ENCODE data around the gene CORO1A.
"Not testable (repeated sequence)": the region's sequence is repeated elsewhere in the genome, so short reads cannot be mapped to it uniquely, and the experiment has no call there.

Gene CORO1A

DNA sequence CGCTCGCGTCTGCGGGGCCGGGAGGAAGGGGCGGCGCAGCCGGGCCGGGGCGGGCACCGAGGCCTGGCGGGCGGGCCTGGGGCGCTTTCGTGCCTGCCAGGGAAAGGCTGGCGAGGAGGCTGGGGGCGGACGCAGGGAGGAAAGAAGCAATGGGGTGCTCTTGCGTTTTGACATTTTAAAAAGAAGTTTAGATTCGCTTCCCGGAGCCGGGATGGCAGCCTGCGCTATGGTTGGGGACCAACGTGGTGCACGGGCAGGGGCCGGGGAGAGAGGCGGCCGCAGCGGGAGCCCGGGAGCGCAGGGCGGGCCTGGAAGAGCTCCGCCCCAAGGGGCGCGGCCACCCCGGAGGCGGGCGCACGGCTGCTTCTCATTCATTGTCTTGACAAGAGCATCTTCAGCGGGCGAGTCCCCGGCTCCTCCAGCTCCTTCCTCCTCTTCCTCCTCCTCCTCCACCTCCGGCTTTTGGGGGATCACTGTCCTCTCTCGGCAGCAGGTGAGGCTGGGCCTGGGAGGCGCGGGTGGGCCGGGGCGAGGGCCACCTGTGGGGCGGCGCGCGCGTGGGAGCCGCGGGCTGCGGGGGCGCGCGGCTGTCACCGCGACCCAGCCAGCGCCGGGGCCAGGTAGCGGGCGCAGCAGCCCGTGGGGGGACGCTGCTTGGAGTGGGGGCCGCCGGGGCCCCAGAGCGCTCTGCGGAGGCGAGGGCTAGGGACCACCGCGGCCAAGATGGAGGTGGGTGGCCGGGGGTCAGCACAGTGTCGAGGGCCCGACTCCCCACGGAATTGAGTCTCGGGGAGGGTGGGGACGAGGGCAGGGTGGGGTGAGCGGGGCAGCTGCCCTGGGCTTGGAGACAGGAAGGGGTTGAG lies at the start of gene CORO1A:
Gene CORO1A, plus strand, starts transcription at position 370 of the 863 bp plus-strand sequence. CDS start 1,608 bp downstream, outside the sequence.
- DNase-seq = peak; percentile 91

DNA sequence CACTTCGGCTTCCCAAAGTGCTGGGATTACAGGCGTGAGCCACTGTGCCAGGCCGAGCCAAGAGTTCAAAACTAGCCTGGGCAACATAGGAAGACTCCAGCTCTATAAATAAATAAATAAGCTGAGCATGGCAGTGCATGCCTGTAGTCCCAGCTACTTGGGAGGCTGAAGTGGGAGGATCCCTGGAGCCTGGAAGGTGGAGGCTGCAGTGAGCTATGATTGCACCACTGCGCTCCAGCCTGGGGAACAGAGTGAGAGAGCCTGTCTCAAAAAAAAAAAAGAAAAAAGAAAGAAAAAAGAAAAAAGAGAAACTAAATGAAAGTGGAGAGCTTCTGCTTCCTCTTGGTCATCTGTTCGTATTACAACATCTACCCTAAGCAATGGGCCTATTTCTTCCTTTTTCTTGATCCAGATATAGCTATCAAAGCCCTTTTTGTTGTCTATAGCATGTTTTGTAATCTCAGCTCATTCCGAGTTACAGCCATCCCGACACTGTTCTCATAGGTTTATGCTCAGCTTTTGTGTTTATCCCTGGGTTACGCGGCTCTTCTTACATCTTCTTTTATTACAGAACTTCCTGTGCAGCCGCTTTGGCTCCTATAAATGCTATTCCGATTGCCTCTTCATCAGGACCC lies 46.3 kb upstream of the CORO1A start:
- DNase-seq = no peak

DNA sequence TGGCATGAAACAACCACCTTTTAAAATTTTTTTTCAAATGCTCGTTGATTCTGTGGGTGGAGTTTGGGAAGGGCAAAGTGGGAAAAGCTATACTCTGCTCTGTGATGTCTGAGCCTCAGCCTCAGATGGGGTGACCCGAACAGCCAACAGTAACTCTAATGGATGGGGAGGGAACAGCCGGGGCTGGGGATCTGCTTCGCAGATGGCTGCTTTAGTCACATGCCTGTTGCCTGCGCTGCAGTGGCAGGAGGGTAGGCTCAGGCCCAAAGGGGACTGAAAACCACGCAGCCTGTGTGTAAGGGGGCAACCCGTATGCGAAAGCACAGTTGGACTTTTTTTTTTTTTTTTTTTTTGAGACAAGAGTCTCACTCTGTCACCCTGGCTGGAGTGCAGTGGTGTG lies 45.5 kb upstream of the CORO1A start:
- no peak for DNase-seq

DNA sequence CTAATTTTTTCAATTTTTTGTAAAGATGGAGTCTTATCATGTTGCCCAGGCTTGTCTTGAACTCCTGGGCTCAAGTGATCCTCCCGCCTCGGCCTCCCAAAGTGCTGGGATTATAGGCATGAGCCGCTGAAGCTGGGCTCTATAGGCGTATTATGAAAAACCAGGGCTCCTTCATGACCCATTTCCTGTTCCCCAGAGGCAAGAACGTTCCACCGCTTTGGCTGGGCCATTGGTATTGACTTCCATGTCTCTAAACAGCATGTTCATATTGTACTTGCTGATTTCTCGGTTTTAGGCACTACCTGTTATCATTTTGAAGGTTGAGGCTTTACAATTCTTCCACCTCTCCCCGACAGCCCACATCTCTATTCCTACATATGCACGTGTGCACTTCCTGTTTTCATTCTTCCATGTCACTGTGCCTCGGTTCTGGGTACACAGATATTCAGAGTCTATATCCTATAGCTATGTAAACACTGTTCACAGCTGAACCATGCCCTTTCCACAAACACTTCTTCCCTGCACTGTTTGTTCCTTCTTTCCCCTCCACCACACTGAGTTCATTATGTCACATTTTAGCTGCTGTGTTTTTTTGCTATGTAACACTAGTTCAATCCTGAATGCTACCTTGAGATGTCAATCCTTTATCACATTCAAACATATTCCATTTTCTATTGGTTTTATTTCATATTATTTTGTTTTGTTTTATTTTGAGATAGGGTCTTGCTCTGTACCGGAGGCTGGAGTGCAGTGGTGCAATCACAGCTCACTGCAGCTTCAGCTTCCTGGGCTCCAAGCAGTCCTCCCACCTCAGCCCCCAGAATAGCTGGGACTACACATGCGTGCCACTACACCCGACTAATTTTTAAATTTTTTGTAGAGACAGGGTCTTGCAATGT lies 43.6 kb upstream of the CORO1A start:
- DNase-seq = no peak

DNA sequence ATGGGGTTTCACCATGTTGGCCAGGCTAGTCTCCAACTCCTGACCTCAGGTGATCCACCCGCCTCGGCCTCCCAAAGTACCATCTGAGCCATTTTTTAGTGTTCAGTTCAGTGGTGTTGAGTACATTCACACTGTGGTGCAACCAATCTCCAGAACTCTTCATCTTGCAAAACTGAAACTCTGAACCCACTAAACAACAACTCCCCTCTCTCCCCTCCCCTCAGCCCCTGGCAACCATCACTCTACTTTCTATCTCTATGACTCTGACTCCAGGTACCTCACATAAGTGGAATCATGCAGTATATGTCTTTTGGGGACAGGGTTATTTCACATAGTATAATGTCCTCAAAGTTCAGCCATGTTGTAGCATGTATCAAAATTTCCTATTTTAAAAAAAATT lies 41.7 kb upstream of the CORO1A start:
- DNase-seq = no peak

DNA sequence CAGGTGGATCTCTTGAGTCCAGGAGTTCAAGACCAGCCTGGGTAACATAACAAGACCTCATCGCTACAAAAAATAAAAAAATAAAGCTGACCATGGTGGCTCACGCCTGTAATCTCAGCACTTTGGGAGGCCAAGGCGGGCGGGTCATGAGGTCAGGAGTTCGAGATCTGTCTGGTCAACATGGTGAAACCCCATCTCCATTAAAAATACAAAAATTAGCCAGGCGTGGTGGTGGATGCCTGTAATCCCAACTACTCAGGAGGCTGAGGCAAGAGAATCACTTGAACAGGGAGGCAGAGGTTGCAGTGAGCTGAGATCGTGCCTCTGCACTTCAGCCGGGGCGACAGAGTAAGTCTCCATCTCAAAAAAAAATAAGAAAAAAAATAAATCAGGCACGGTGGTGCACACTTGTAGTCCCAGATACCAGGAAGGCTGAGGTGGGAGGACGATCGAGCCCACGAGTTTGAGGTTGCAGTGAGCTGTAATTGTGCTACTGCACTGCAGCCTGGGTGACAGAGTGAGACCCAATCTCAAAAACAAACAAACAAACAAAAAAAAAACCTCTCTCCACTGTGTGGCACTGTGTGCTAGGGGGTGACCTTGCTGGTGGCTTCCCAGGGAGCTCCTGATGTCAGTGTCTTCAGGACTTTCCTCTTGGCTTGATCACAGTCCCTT lies 40.6 kb upstream of the CORO1A start:
- no peak for DNase-seq

DNA sequence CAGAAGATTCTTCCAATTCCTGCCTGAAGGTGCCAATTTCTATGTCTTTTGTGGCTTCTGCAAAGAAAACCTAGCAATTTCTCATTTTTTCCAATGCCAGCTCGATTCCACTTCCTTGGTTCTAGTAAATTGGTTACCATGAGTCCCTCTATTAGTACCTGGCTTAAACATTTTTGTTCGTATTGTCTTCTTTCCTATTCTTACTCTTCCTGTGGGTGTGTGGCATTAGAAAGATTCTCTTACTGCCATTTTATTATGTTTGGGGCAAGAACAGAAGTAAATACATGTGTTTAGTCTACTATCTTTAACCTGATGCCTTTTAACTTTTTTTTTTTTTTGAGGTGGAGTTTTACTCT lies 40.1 kb upstream of the CORO1A start:
- no peak for DNase-seq

DNA sequence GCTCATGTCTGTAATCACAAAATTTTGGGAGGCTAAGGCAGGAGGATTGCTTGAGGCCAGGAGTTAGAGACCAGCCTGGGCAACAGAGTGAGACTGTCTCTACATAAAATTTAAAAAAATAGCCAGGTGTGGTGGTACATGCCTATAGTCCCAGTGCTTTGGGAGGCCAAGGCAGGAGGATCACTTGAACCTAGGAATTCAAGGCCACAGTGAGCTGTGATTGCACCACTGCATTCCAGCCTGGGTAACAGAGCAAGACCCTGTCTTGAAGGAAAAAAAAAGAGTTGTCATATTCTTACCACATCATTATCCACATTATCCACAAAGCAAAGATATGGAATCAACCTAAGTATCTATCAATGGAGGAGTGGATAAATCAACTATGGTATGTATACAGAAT lies 39.4 kb upstream of the CORO1A start:
- no peak for DNase-seq

DNA sequence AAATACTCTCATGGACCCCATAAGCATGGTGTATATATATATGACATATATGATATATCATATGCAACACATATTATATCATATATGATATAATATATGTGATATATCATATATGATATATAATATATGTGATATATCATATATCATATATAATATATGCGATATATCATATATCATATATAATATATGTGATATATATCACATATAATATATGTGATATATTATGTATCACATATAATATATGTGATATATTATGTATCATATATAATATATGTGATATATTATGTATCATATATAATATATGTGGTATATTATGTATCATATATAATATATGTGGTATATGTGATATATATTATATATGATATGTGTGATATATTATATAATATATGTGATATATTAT lies 38.5 kb upstream of the CORO1A start:
- no peak for DNase-seq

DNA sequence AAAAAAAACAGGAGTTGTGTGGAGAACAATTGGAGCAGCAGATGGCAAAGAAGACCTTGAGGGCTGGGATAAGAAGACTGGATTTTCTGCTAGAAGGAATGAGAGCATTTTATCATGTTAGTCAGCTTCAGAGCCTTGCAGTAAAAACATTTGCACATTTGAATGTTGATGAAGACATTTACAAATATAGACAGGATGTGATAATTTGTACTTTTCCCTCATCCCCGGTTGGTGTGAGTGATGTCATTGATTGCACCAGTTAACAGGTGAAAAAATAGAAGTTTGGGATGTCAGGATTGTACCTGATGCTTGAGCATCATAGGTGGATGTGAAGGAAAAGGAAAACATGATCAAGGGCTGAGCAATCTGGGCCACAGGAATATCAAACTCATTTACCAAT lies 37.7 kb upstream of the CORO1A start:
- DNase-seq = no peak

DNA sequence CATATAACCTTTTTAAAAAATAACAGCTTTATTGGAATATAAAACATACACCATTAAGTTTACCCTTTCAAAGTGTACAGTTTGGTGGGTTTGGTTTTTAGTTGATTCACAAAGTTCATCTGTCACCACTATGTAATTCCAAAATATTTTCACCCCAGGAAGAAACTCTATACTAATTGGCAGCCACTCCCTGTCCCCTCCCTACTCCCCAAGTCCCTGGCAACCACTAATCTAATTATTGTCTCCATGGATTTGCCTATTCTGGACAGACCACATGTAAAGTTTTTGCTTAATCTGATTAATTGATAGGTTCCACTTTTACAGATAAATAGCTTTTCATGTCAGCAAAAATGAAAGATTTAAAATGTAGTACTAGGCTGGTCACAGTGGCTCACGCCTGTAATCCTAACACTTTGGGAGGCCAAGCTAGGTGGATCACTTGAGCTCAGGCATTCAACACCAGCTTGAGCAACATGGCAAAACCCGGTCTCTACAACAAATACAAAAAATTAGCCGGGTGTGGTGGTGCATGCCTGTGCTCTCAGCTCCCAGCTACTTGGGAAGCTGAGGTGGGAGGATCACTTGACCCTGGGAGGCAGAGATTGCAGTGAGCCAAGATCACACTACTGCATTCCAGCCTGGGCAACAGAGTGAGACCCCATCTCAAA lies 35.4 kb upstream of the CORO1A start:
- no peak for DNase-seq

DNA sequence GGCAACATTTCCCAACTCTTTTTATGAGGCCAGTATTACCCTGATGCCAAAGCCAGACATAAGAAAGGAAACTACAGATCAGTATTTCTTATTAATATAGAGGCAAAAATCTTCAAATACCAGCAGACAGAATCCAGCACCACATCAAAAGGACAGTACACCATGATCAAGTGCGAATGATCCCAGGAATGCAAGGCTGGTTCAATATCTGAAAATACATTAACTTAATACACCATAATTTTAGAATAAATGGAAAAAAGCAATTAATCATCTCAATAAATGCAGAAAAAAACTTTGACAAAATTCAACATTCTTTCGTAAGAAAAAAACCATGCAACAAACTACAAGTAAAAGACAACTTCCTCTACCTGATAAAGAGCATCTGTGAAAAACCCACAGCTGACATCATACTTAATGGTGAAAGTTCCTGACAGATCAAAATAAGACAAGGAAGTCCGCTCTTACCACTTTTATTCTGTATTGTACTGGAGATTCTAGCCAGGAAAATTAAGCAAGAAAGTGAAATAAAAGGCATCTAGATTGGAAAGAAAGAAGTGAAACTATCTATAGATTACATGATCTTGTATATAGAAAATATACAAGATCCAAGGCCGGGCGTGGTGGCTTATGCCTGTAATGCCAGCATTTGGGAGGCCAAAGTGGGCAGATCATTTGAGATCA lies 34.0 kb upstream of the CORO1A start:
- DNase-seq = no peak

DNA sequence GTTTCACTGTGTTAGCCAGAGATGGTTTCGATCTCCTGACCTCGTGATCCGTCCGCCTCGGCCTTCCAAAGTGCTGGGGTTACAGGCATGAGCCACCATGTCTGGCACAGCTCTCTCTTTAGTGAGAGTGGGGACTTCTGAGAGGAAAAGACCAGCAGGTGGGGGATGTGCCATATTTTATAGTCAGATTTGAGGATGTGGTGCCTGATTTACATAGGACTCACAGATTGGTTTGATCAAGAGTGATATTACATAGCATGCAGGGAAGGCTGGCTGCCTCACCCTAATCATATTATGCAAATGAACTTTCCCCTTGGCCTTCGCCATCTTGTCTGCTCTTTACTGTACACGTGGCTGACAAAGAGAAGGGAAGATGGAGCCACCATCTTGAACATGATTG lies 32.3 kb upstream of the CORO1A start:
- no peak for DNase-seq

DNA sequence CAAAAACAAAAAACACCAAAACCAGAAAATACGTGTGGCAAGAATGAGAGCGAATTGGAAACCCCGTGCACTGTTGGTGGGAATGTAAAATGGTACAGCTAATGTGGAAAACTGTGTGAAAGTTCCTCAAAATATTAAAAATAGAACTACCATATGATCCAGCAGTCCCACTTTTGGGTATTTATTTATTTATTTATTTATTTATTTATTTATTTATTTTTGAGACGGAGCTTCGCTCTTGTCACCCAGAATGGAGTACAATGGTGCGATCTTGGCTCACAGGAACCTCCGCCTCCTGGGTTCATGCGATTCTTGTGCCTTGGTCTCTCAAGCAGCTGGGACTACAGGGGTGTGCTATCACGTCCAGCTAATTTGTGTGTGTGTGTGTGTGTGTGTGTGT lies 30.9 kb upstream of the CORO1A start:
- DNase-seq = no peak

DNA sequence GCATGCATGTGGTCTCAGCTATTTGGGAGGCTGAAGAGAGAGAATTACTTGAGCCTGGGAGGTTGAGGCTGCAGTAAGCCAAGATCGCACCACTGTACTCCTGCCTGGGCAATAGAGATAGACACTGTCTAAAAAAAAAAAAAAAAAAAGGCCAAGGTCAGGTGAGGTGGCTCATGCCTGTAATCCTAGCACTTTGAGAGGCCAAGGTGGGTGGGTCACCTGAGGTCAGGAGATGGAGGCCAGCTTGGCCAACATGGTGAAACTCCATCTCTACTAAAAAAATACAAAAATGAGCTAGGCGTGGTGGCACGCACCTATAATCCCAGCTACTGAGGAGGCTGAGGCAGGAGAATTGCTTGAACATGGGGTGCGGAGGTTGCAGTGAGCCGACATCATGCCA lies 28.2 kb upstream of the CORO1A start:
- DNase-seq = no peak

DNA sequence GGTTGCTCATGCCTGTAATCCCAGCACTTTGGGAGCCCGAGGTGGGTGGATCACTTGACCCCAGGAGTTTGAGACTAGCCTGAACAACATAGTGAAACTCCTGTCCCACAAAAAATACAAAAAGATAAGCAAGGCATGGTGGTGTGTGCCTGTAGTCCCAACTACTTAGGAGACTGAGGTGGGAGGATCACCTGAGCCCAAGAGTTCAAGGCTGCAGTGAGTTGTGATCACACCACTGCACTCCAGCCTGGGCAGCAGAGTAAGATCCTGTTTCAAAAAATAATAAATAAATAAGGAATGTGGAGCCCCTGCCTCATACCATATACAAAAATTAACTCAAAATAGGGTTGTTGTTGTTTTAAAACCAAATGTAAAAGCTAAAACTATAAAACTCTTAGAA lies 26.2 kb upstream of the CORO1A start:
- DNase-seq = no peak

DNA sequence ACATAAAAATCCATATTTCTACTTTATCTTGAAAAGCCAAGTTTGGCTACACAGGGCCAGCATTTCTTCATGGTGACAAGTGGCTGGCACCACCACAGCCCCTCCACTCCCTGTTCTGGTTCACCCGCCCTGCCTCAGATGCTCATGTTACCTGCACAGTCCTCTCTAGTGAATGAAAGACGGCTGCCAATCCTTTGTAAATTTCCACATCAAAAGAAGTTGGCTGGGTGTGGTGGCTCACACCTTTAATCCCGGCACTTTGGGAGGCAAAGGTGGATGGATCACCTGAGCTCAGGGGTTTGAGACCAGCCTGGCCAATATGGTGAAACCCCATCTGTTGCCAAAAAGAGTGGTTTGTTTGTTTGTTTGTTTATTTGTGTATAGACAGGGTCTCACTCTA lies 19.9 kb upstream of the CORO1A start:
- no peak for DNase-seq

DNA sequence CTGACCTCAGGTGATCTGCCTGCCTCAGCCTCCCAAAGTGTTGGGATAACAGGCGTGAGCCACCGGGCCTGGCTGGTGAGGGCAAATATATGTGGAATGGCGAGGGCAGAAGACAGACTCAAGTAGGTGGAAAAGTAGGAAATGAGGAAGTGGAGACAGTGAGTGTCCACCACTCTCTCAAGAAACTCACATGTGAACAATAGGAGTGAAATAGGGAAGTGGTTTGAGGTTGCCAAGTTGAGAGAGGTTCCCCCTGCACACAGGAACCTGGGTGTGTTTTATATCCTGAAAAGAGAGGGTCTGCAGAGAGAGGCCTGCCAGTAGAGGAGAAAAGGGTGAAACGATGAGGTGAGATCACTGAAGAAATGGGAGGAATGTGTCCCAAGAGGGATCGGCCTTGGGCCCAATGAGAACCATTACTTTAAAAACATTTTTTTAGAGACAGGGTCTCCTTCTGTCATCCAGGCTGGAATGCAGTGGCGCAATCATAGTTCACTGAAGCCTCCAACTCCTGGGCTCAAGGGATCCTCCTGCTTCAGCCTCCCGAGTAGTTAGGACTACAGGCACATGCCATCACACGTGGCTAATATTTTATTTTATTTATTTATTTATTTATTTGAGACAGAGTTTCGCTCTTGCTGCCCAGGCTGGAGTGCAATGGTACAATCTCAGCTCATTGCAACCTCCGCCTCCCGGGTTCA lies 17.1 kb upstream of the CORO1A start:
- no peak for DNase-seq

DNA sequence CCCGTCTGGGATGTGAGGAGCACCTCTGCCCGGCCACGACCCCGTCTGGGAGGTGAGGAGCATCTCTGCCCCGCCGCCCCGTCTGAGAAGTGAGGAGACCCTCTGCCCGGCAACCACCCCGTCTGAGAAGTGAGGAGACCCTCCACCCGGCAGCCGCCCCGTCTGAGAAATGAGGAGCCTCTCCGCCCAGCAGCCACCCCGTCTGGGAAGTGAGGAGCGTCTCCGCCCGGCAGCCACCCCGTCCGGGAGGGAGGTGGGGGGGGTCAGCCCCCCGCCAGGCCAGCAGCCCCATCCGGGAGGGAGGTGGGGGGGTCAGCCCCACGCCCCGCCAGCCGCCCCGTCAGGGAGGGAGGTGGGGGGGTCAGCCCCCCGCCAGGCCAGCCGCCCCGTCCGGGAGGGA lies 14.7 kb upstream of the CORO1A start:
- not testable (repeated sequence) for DNase-seq

DNA sequence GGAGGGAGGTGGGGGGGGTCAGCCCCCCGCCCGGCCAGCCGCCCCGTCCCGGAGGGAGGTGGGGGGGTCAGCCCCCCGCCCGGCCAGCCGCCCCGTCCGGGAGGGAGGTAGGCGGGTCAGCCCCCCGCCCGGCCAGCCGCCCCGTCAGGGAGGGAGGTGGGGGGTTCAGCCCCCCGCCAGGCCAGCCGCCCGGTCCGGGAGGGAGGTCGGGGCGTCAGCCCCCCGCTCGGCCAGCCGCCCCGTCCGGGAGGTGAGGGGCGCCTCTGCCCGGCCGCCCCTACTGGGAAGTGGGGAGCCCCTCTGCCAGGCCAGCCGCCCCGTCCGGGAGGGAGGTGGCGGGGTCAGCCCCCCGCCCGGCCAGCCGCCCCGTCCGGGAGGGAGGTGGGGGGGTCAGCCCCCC lies 14.0 kb upstream of the CORO1A start:
- DNase-seq = not testable (repeated sequence)

DNA sequence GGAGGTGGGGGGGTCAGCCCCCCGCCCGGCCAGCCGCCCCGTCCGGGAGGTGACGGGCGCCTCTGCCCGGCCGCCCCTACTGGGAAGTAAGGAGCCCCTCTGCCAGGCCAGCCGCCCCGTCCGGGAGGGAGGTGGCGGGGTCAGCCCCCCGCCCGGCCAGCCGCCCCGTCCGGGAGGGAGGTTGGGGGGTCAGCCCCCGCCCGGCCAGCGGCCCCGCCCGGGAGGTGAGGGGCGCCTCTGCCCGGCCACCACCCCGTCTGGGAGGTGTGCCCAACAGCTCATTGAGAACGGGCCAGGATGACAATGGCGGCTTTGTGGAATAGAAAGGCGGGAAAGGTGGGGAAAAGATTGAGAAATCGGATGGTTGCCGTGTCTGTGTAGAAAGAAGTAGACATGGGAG lies 13.3 kb upstream of the CORO1A start:
- DNase-seq = not testable (repeated sequence)
